Measurements from ENCODE around the gene ANO10.

Gene ANO10

GRCh38 chr3:43330981-43331380 lies 290.8 kb downstream of the ANO10 start:
- no peak for TF ChIP-seq CTCF (IDR thresholded peaks at IDR 0.05; ENCODE audit: insufficient read depth, low read depth, low read length, missing control alignments)
- no peak for DNase-seq (ENCODE audit: low read depth)
- H3K4me3 ChIP-seq (ENCODE audit: low read depth, low read length): no peak overlapping the region

GRCh38 chr3:43328653-43329052 lies 293.2 kb downstream of the ANO10 start:
- no peak for TF ChIP-seq CTCF (IDR thresholded peaks at IDR 0.05; ENCODE audit: insufficient read depth, low read depth, low read length, missing control alignments)
- H3K4me3 ChIP-seq (ENCODE audit: low read depth, low read length): no peak overlapping the region
- no peak for DNase-seq (ENCODE audit: low read depth)

- DNase-seq (ENCODE audit: low read depth): no peak
- TF ChIP-seq CTCF (IDR thresholded peaks at IDR 0.05; ENCODE audit: insufficient read depth, low read depth, low read length, missing control alignments): no peak
- no peak overlapping the region for H3K4me3 ChIP-seq (ENCODE audit: low read depth, low read length)
These were observed 294.2 kb downstream of the ANO10 start for GRCh38 chr3:43327582-43327979.

- TF ChIP-seq CTCF (IDR thresholded peaks at IDR 0.05; ENCODE audit: insufficient read depth, low read depth, low read length, missing control alignments): no peak
- no peak overlapping the region for H3K4me3 ChIP-seq (ENCODE audit: low read depth, low read length)
- DNase-seq (ENCODE audit: low read depth): no peak
These were observed 294.8 kb downstream of the ANO10 start for GRCh38 chr3:43326891-43327581.

- TF ChIP-seq CTCF (IDR thresholded peaks at IDR 0.05; ENCODE audit: insufficient read depth, low read depth, low read length, missing control alignments): no peak
- H3K4me3 ChIP-seq (ENCODE audit: low read depth, low read length): no peak overlapping the region
- no peak for DNase-seq (ENCODE audit: low read depth)
These were observed 298.3 kb downstream of the ANO10 start for GRCh38 chr3:43323541-43323940.

- no peak overlapping the region for H3K4me3 ChIP-seq (ENCODE audit: low read depth, low read length)
- no peak for TF ChIP-seq CTCF (IDR thresholded peaks at IDR 0.05; ENCODE audit: insufficient read depth, low read depth, low read length, missing control alignments)
- no peak for DNase-seq (ENCODE audit: low read depth)
These were observed 301.5 kb downstream of the ANO10 start for GRCh38 chr3:43320288-43320687.

- no peak for DNase-seq (ENCODE audit: low read depth)
- TF ChIP-seq CTCF (IDR thresholded peaks at IDR 0.05; ENCODE audit: insufficient read depth, low read depth, low read length, missing control alignments): no peak
- H3K4me3 ChIP-seq (ENCODE audit: low read depth, low read length): no peak overlapping the region
These were observed 302.0 kb downstream of the ANO10 start for GRCh38 chr3:43319794-43320193.
